ENCODE measurements around the gene CFD. TPM values are rescaled to one million over a fixed set of nuclear protein-coding genes. Genes with fewer than 3 reads are reported as not detected.

CFD gene
- total RNA-seq, 6 donors from 2014 or later: 101 to 393 (median 259) TPM

- Histone ChIP-seq H3K9me3 (no peaks in the 10 kb centered on the region), H3K4me1 (peaks cover 8 to 12% (median 12%) of the 10 kb centered on the region in 4 donors), H3K36me3 (peaks cover 0 to 17% (median 13%) of the 10 kb centered on the region in 4 donors), H3K27me3 (no peaks in the 10 kb centered on the region), H3K4me3 (no peak overlapping the region), H3K27ac (no peak overlapping the region)
- TF ChIP-seq EP300 (IDR thresholded peaks at IDR 0.05) (no peak), POLR2AphosphoS5 (IDR thresholded peaks at IDR 0.05) (no peak), POLR2A (IDR thresholded peaks at IDR 0.05) (no peak)
- TF ChIP-seq, protein P1, sequence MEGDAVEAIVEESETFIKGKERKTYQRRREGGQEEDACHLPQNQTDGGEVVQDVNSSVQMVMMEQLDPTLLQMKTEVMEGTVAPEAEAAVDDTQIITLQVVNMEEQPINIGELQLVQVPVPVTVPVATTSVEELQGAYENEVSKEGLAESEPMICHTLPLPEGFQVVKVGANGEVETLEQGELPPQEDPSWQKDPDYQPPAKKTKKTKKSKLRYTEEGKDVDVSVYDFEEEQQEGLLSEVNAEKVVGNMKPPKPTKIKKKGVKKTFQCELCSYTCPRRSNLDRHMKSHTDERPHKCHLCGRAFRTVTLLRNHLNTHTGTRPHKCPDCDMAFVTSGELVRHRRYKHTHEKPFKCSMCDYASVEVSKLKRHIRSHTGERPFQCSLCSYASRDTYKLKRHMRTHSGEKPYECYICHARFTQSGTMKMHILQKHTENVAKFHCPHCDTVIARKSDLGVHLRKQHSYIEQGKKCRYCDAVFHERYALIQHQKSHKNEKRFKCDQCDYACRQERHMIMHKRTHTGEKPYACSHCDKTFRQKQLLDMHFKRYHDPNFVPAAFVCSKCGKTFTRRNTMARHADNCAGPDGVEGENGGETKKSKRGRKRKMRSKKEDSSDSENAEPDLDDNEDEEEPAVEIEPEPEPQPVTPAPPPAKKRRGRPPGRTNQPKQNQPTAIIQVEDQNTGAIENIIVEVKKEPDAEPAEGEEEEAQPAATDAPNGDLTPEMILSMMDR (IDR thresholded peaks at IDR 0.05): no peak
- ATAC-seq (ENCODE audit: low FRiP score in 2 of 2) (no peak), DNase-seq (no peak)
- 84 to 89% methylated on average over 8 of the region's 8 CpGs for WGBS, 2 donors
These were observed 45.1 kb downstream of the CFD start for GRCh38 chr19:904545-904944.

DNA sequence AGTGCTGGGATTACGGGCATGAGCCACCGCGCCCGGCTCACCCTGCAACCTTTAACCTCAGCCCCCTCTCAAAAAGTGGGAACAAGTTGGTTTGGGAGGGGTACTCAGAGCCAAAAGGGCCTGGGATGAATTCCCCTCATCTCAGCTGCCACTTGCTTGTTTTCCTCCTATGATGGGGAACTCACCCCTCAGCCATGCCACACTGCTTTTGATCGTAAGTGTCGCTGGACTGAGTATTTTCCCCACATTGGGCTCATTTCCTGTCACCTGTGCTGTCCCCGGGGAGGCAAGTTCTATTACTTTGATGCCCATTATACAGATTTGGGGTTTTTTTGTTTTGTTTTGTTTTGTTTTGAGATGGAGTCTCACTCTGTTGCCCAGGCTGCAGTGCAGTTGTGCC lies 47.0 kb downstream of the CFD start:
- TF ChIP-seq POLR2A (IDR thresholded peaks at IDR 0.05): no peak
- ATAC-seq (ENCODE audit: low FRiP score in 2 of 2): no peak
- Histone ChIP-seq H3K27ac (no peak overlapping the region), H3K4me1 (peaks cover 9 to 20% (median 18%) of the 10 kb centered on the region in 4 donors), H3K36me3 (peaks cover 0 to 7% (median 5%) of the 10 kb centered on the region in 4 donors), H3K9me3 (no peaks in the 10 kb centered on the region), H3K4me3 (no peak overlapping the region), H3K27me3 (no peaks in the 10 kb centered on the region)
- 84 to 89% methylated on average over 7 of the region's 7 CpGs for WGBS, 2 donors
- DNase-seq: peak in 1 of 2 donors; percentile 34

- 81 to 96% methylated on average over 3 to 14 of the region's 14 CpGs for WGBS, 2 donors
- no peaks in the 10 kb centered on the region for H3K27me3 ChIP-seq
- no peak for TF ChIP-seq EP300 (IDR thresholded peaks at IDR 0.05)
- no peak overlapping the region for H3K4me3 ChIP-seq
- H3K36me3 ChIP-seq: no peaks in the 10 kb centered on the region
- peak; percentile 45 to 58 for DNase-seq
- H3K27ac ChIP-seq: peak overlapping the region; percentile 4 to 91 (median 76)
- no peak for ATAC-seq (ENCODE audit: low FRiP score in 2 of 2)
- peaks cover 9 to 24% (median 21%) of the 10 kb centered on the region in 4 donors for H3K4me1 ChIP-seq
- no peaks in the 10 kb centered on the region for H3K9me3 ChIP-seq
These were observed 47.9 kb downstream of the CFD start for GRCh38 chr19:907183-907853.

- Histone ChIP-seq H3K27me3 (peaks cover 0 to under 1% (median 0%) of the 10 kb centered on the region in 4 donors), H3K4me1 (peaks cover 13 to 29% (median 26%) of the 10 kb centered on the region in 4 donors), H3K27ac (peak overlapping the region in 2 of 4 donors; percentile 98 to 100), H3K4me3 (peak overlapping the region in 2 of 4 donors; percentile 82 to 97), H3K36me3 (no peaks in the 10 kb centered on the region), H3K9me3 (no peaks in the 10 kb centered on the region)
- ATAC-seq (ENCODE audit: low FRiP score in 2 of 2) (no peak), DNase-seq (peak in 1 of 2 donors; percentile 83)
- TF ChIP-seq, protein P1 (IDR thresholded peaks at IDR 0.05): no peak
- no peak for TF ChIP-seq EP300 (IDR thresholded peaks at IDR 0.05)
- no peak for TF ChIP-seq POLR2A (IDR thresholded peaks at IDR 0.05)
- no peak for TF ChIP-seq POLR2AphosphoS5 (IDR thresholded peaks at IDR 0.05)
- 87 to 93% methylated on average over 47 to 54 of the region's 54 CpGs for WGBS, 2 donors
These were observed 52.0 kb downstream of the CFD start for GRCh38 chr19:911197-912033.

GRCh38 chr19:912181-913079 lies 53.0 kb downstream of the CFD start:
- ATAC-seq (ENCODE audit: low FRiP score in 2 of 2): no peak
- Histone ChIP-seq H3K4me1 (peaks cover 21 to 36% (median 34%) of the 10 kb centered on the region in 4 donors), H3K9me3 (no peaks in the 10 kb centered on the region), H3K36me3 (no peaks in the 10 kb centered on the region), H3K27me3 (peaks cover 1 to 11% (median 8%) of the 10 kb centered on the region in 4 donors), H3K27ac (peak overlapping the region; percentile 86 to 100 (median 96)), H3K4me3 (peak overlapping the region; percentile 79 to 97 (median 84))
- TF ChIP-seq POLR2A (IDR thresholded peaks at IDR 0.05) (no peak), EP300 (IDR thresholded peaks at IDR 0.05) (no peak), POLR2AphosphoS5 (IDR thresholded peaks at IDR 0.05) (no peak)
- TF ChIP-seq, protein P1 (IDR thresholded peaks at IDR 0.05): no peak
- 1 to 2% methylated on average over 19 to 20 of the region's 69 CpGs for WGBS, 2 donors
- peak in 1 of 2 donors; percentile 86 for DNase-seq

Small RNAs within 50 kb of the gene (small RNA-seq; reads per million reads assigned to genes)
- 0 reads per million in 4 donors for gene MIR3187
- gene RNU6-9: 0 to 0.07 (median 0) reads per million in 4 donors

Other genes with a start within 250 kb of the CFD start
- gene POLRMT, start 226.1 kb upstream of the CFD start, total RNA-seq: 10 to 100 TPM; 26.7 to 86.5 (median 50.9) TPM
- 1 to 10 TPM in 3 of 6 donors, under 1 TPM in 2, not detected in 1; 0.40 to 6.3 (median 1.2) TPM for gene FGF22, start 219.8 kb upstream of the CFD start, total RNA-seq
- 100 to 1,000 TPM in 1 of 6 donors, 10 to 100 TPM in 5; 36.7 to 106 (median 66.3) TPM for gene RNF126, start 196.4 kb upstream of the CFD start, total RNA-seq
- gene FSTL3, start 183.3 kb upstream of the CFD start, total RNA-seq: 100 to 1,000 TPM; 109 to 335 (median 197) TPM
- under 1 TPM in 2 of 6 donors, not detected in 4; 0.37 to 0.46 TPM for gene PRSS57, start 164.2 kb upstream of the CFD start, total RNA-seq
- gene PALM, start 150.7 kb upstream of the CFD start, total RNA-seq: 10 to 100 TPM; 12.5 to 65.6 (median 37.4) TPM
- 10 to 100 TPM; 22.5 to 51.5 (median 37.5) TPM for gene MISP, start 108.6 kb upstream of the CFD start, total RNA-seq
- gene PTBP1, start 62.2 kb upstream of the CFD start, total RNA-seq: 100 to 1,000 TPM; 122 to 270 (median 219) TPM
- 10 to 100 TPM in 1 of 6 donors, 1 to 10 TPM in 4, under 1 TPM in 1; 0.63 to 14.2 (median 5.6) TPM for gene PLPPR3, start 37.7 kb upstream of the CFD start, total RNA-seq
- 10 to 100 TPM in 1 of 6 donors, 1 to 10 TPM in 5; 2.0 to 13.6 (median 5.3) TPM for gene AZU1, start 31.8 kb upstream of the CFD start, total RNA-seq
- gene PRTN3, start 18.7 kb upstream of the CFD start, total RNA-seq: 1 to 10 TPM in 2 of 6 donors, not detected in 4; 1.1 to 9.4 TPM
- gene ELANE, start 7.4 kb upstream of the CFD start, total RNA-seq: 10 to 100 TPM in 1 of 6 donors, 1 to 10 TPM in 2, under 1 TPM in 2, not detected in 1; 0.69 to 11.9 (median 1.3) TPM
- gene MED16, start 33.5 kb downstream of the CFD start, total RNA-seq: 100 to 1,000 TPM in 2 of 6 donors, 10 to 100 TPM in 4; 33.5 to 110 (median 62.1) TPM
- not detected for gene RNU6-9, start 33.8 kb downstream of the CFD start, total RNA-seq
- gene R3HDM4, start 53.6 kb downstream of the CFD start, total RNA-seq: 10 to 100 TPM; 39.6 to 71.2 (median 63.3) TPM
- not detected for gene KISS1R, start 57.7 kb downstream of the CFD start, total RNA-seq
- gene ARID3A, start 66.4 kb downstream of the CFD start, total RNA-seq: 10 to 100 TPM in 4 of 6 donors, 1 to 10 TPM in 2; 7.1 to 54.5 (median 19.2) TPM
- gene WDR18, start 124.7 kb downstream of the CFD start, total RNA-seq: 100 to 1,000 TPM in 1 of 6 donors, 10 to 100 TPM in 5; 29.2 to 122 (median 38.6) TPM
- gene GRIN3B, start 140.8 kb downstream of the CFD start, total RNA-seq: 10 to 100 TPM in 1 of 6 donors, 1 to 10 TPM in 4, under 1 TPM in 1; 0.06 to 18.9 (median 5.6) TPM
- gene TMEM259, start 161.5 kb downstream of the CFD start, total RNA-seq: 100 to 1,000 TPM; 143 to 643 (median 208) TPM
- gene RNU6-2, start 161.9 kb downstream of the CFD start, total RNA-seq: not detected
- gene CNN2, start 166.9 kb downstream of the CFD start, total RNA-seq: 100 to 1,000 TPM in 5 of 6 donors, 10 to 100 TPM in 1; 98.1 to 262 (median 164) TPM
- 100 to 1,000 TPM in 2 of 6 donors, 10 to 100 TPM in 4; 34.1 to 224 (median 58.2) TPM for gene ABCA7, start 180.4 kb downstream of the CFD start, total RNA-seq
- gene ARHGAP45, start 207.5 kb downstream of the CFD start, total RNA-seq: 100 to 1,000 TPM in 4 of 6 donors, 10 to 100 TPM in 2; 91.6 to 332 (median 123) TPM
- gene POLR2E, start 235.7 kb downstream of the CFD start, total RNA-seq: 100 to 1,000 TPM in 4 of 6 donors, 10 to 100 TPM in 2; 50.0 to 176 (median 103) TPM
- 100 to 1,000 TPM; 370 to 717 (median 484) TPM for gene GPX4, start 244.3 kb downstream of the CFD start, total RNA-seq